ENCODE data around the gene SLC6A16. TPM values are rescaled to one million over a fixed set of nuclear protein-coding genes. Genes with fewer than 3 reads are reported as not detected.
"Not testable (repeated sequence)": the region's sequence is repeated elsewhere in the genome, so short reads cannot be mapped to it uniquely, and the experiment has no call there.

SLC6A16 gene
- total RNA-seq, 1 experiment from 2014 or later, result 1.3 TPM

DNA sequence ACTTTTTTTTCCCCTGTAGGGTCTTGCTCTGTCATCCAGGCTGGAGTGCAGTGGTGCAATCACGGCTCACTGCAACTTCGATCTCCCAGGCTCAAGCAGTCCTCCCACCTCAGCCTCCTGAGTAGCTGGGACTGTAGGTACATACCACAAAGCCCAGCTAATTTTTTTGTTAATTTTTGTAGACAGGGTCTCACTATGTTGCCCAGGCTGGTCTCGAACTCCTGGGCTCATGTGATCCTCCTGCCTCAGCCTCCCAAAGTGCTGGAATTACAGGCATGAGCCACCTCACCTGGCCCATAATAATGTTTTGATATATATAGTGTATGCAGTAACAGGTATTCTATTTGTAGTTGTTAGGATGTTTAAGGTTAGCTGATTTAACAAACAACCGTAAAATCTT lies 6.2 kb upstream of the SLC6A16 start:
- POLR2A ChIA-PET; in situ Hi-C loops (cut with HindIII; ENCODE audit: low pct_unique_long_range_greater_than_20kb, low sequenced_read_pairs); intact Hi-C loops (cut with micrococcal nuclease; ENCODE audit: unreplicated experiment); DNase-seq (ENCODE audit: low read depth, low spot score); H3K27ac ChIP-seq (ENCODE audit: low read length); H3K4me1 ChIP-seq (ENCODE audit: control insufficient read depth, insufficient read depth, low read length); H3K36me3 ChIP-seq (ENCODE audit: control insufficient read depth, insufficient read depth, low read length); H3K9me3 ChIP-seq (ENCODE audit: control insufficient read depth, insufficient read depth, low read depth, low read length); ATAC-seq; BruUV-seq (replicated peaks); CTCF ChIA-PET; H3K27me3 ChIP-seq (ENCODE audit: control insufficient read depth, insufficient read depth, low read length); H3K4me3 ChIP-seq (ENCODE audit: low read depth in 2 of 2, low read length in 2 of 2): not testable (repeated sequence)

DNA sequence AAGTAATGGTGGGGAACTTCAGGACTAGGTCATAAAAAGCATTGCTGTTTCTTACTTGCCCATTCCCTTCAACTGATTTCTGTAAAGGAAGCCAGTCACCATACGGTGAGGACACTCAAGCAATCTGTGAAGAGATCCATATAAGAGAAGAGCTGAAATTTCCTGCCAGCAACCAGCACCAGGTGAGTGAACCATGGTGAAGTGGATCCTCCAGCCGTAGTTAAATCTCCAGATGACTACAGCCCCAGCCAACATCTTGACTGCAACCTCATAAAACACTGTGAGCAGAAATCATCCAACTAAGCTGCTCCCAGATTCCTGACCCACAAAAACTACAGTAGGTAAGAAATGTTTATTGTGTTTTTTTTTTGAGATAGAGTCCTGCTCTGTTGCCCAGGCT lies 3.8 kb upstream of the SLC6A16 start:
- DNase-seq (ENCODE audit: low read depth, low spot score), result no peak
- H3K27ac ChIP-seq (ENCODE audit: low read length), result no peak overlapping the region
- no peaks in the 10 kb centered on the region for H3K36me3 ChIP-seq (ENCODE audit: control insufficient read depth, insufficient read depth, low read length)
- no TSS peak for BruUV-seq (replicated peaks)
- no peak for TF ChIP-seq POLR2AphosphoS5 (IDR thresholded peaks at IDR 0.05; ENCODE audit: low read depth, low read length)
- TF ChIP-seq TCF7L2 (IDR thresholded peaks at IDR 0.05; ENCODE audit: low read depth, low read length), result no peak
- TF ChIP-seq, protein P1, sequence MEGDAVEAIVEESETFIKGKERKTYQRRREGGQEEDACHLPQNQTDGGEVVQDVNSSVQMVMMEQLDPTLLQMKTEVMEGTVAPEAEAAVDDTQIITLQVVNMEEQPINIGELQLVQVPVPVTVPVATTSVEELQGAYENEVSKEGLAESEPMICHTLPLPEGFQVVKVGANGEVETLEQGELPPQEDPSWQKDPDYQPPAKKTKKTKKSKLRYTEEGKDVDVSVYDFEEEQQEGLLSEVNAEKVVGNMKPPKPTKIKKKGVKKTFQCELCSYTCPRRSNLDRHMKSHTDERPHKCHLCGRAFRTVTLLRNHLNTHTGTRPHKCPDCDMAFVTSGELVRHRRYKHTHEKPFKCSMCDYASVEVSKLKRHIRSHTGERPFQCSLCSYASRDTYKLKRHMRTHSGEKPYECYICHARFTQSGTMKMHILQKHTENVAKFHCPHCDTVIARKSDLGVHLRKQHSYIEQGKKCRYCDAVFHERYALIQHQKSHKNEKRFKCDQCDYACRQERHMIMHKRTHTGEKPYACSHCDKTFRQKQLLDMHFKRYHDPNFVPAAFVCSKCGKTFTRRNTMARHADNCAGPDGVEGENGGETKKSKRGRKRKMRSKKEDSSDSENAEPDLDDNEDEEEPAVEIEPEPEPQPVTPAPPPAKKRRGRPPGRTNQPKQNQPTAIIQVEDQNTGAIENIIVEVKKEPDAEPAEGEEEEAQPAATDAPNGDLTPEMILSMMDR (IDR thresholded peaks at IDR 0.05), result no peak
- no peak for TF ChIP-seq SIN3A (IDR thresholded peaks at IDR 0.05; ENCODE audit: borderline replicate concordance, insufficient read depth, low read depth, low read length)
- TF ChIP-seq, protein P2, sequence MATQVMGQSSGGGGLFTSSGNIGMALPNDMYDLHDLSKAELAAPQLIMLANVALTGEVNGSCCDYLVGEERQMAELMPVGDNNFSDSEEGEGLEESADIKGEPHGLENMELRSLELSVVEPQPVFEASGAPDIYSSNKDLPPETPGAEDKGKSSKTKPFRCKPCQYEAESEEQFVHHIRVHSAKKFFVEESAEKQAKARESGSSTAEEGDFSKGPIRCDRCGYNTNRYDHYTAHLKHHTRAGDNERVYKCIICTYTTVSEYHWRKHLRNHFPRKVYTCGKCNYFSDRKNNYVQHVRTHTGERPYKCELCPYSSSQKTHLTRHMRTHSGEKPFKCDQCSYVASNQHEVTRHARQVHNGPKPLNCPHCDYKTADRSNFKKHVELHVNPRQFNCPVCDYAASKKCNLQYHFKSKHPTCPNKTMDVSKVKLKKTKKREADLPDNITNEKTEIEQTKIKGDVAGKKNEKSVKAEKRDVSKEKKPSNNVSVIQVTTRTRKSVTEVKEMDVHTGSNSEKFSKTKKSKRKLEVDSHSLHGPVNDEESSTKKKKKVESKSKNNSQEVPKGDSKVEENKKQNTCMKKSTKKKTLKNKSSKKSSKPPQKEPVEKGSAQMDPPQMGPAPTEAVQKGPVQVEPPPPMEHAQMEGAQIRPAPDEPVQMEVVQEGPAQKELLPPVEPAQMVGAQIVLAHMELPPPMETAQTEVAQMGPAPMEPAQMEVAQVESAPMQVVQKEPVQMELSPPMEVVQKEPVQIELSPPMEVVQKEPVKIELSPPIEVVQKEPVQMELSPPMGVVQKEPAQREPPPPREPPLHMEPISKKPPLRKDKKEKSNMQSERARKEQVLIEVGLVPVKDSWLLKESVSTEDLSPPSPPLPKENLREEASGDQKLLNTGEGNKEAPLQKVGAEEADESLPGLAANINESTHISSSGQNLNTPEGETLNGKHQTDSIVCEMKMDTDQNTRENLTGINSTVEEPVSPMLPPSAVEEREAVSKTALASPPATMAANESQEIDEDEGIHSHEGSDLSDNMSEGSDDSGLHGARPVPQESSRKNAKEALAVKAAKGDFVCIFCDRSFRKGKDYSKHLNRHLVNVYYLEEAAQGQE (IDR thresholded peaks at IDR 0.05; ENCODE audit: insufficient read depth in 1 of 2, low read depth in 2 of 2, low read length in 1 of 2), result no peak
- no peak overlapping the region for H3K4me3 ChIP-seq (ENCODE audit: low read depth in 2 of 2, low read length in 2 of 2)
- in situ Hi-C loops (cut with HindIII; ENCODE audit: low pct_unique_long_range_greater_than_20kb, low sequenced_read_pairs), result no loop called here
- ChIA-PET CTCF (no interaction called here), POLR2A (no interaction called here)
- ATAC-seq, result no peak
- H3K27me3 ChIP-seq (ENCODE audit: control insufficient read depth, insufficient read depth, low read length), result no peaks in the 10 kb centered on the region
- intact Hi-C loops (cut with micrococcal nuclease; ENCODE audit: unreplicated experiment), result no loop called here
- H3K4me1 ChIP-seq (ENCODE audit: control insufficient read depth, insufficient read depth, low read length), result no peaks in the 10 kb centered on the region
- no peaks in the 10 kb centered on the region for H3K9me3 ChIP-seq (ENCODE audit: control insufficient read depth, insufficient read depth, low read depth, low read length)

DNA sequence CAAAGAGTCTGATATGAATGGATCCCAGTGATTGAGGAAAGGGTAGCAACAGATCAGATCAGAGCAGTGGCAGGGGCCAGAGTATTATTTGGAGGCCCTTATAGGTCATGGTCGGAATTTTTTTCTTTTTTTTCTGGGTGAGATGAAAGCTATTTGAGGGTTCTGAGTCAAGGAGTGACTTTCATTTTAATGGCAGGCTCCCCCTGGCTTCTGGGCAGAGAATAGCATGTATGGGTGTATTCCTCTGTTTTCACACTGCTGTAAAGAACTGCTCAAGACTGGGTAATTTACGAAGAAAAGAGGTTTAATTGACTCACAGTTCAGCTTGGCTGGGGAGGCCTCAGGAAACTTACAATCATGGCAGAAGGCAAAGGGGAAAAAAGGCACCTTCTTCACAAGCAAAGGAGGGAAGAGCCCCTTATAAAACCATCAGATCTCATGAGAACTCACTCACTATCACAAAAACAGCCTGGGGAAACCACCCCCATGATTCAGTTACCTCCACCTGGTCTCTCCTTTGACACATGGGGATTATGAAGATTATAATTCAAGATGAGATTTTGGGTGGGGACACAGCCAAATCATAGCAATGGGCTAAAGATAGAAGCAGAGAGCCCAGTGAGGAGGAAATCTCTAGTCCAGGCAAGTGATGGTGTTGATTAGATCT lies 3.0 kb upstream of the SLC6A16 start:
- ChIA-PET CTCF (interaction anchor here (0.6 kb wide), 2 partner anchors 23 to 909 kb away, joined by 4 to 10 read pairs; no protein-coding TSS in a partner anchor), POLR2A (interaction anchor here (0.6 kb wide), 2 partner anchors 23 to 130 kb away, joined by 3 read pairs; no protein-coding TSS in a partner anchor)
- BruUV-seq (replicated peaks), result no TSS peak
- ATAC-seq, result no peak
- Histone ChIP-seq H3K27me3 (ENCODE audit: control insufficient read depth, insufficient read depth, low read length) (no peaks in the 10 kb centered on the region), H3K9me3 (ENCODE audit: control insufficient read depth, insufficient read depth, low read depth, low read length) (no peaks in the 10 kb centered on the region), H3K36me3 (ENCODE audit: control insufficient read depth, insufficient read depth, low read length) (no peaks in the 10 kb centered on the region), H3K4me3 (ENCODE audit: low read depth in 2 of 2, low read length in 2 of 2) (no peak overlapping the region), H3K4me1 (ENCODE audit: control insufficient read depth, insufficient read depth, low read length) (no peaks in the 10 kb centered on the region), H3K27ac (ENCODE audit: low read length) (no peak overlapping the region)
- in situ Hi-C loops (cut with HindIII; ENCODE audit: low pct_unique_long_range_greater_than_20kb, low sequenced_read_pairs) (no loop called here), intact Hi-C loops (cut with micrococcal nuclease; ENCODE audit: unreplicated experiment) (no loop called here)
- no peak for DNase-seq (ENCODE audit: low read depth, low spot score)
- TF ChIP-seq SIN3A (IDR thresholded peaks at IDR 0.05; ENCODE audit: borderline replicate concordance, insufficient read depth, low read depth, low read length), result no peak
- TF ChIP-seq, protein P1 (IDR thresholded peaks at IDR 0.05), result peak; percentile 83
- no peak for TF ChIP-seq POLR2AphosphoS5 (IDR thresholded peaks at IDR 0.05; ENCODE audit: low read depth, low read length)
- TF ChIP-seq, protein P2 (IDR thresholded peaks at IDR 0.05; ENCODE audit: insufficient read depth in 1 of 2, low read depth in 2 of 2, low read length in 1 of 2), result no peak
- no peak for TF ChIP-seq TCF7L2 (IDR thresholded peaks at IDR 0.05; ENCODE audit: low read depth, low read length)

Data from Panc1 (cell line).